T-cell (primary cell): ENCODE measurements around the gene PPP3CA. TPM values are rescaled to one million over a fixed set of nuclear protein-coding genes. Genes with fewer than 3 reads are reported as not detected.

Experiments used
- ATAC-seq, 4 experiments: fragments of 200-7000 bp in 3 of 4; fragments of 150-1000 bp in 1 of 4; cut with Tn5 transposase; replicated peaks in 1 of 4; 1 replicate in 3 of 4; 2 replicates in 1 of 4; pipeline ENCODE4 v1.10.0; 2021; ENCODE audit warnings: moderate library complexity in 3 of 4, mild to moderate bottlenecking in 2 of 4, moderate number of reproducible peaks in 1 of 4
- CTCF ChIA-PET, 2 donors: fragments of 300-600 bp; sonication (Branson Sonifier 250); formaldehyde crosslinking; loops; one replicate each; lab custom pipeline; 2022; ENCODE audit warnings: antibody characterized with exemption in 2 of 2; lab: Charles Lee
- POLR2A ChIA-PET, 2 donors: fragments of 300-600 bp; sonication (Branson Sonifier 250); formaldehyde crosslinking; loops; one replicate each; lab custom pipeline; 2022; ENCODE audit warnings: antibody characterized with exemption in 2 of 2; lab: Charles Lee
- DNase-seq, 35 experiments: peaks; one replicate each; pipeline versions ENCODE4 v3.0.0 to v3.0.0-alpha.2; 2013 to 2023
- H3K27ac ChIP-seq: one replicate; pipeline ENCODE4 v1.5.1; 2013; ENCODE audit warnings: low read length
- H3K27me3 ChIP-seq, 2 experiments: replicated peaks in 1 of 2; 1 replicate in 1 of 2; 2 replicates in 1 of 2; pipeline versions ENCODE4 v1.6.1 to v1.7.0; 2013; ENCODE audit warnings: low read length in 1 of 2, mixed read lengths in 1 of 2; ENCODE audit not compliant: control insufficient read depth in 2 of 2, insufficient read depth in 2 of 2; ENCODE audit errors: extremely low read depth in 1 of 2
- H3K36me3 ChIP-seq, 2 donors: 1 replicate in 1 of 2; 2 replicates in 1 of 2; pipeline versions ENCODE4 v1.6.1 to v1.7.0; 2013; ENCODE audit warnings: low read length in 1 of 2; ENCODE audit not compliant: control insufficient read depth in 2 of 2, insufficient read depth in 1 of 2; ENCODE audit errors: extremely low read depth in 1 of 2
- H3K4me1 ChIP-seq, 2 experiments: 1 replicate in 1 of 2; 2 replicates in 1 of 2; pipeline versions ENCODE4 v1.6.1 to v1.7.0; 2013; ENCODE audit warnings: low read length in 2 of 2, mixed read lengths in 1 of 2; ENCODE audit not compliant: insufficient read depth in 2 of 2, control insufficient read depth in 1 of 2; ENCODE audit errors: extremely low read depth in 1 of 2
- H3K4me3 ChIP-seq, 2 donors: 1 replicate in 1 of 2; 2 replicates in 1 of 2; pipeline versions ENCODE4 v1.5.1 to v1.7.0; 2013; ENCODE audit warnings: mild to moderate bottlenecking in 2 of 2, low read length in 1 of 2, moderate library complexity in 1 of 2; ENCODE audit not compliant: control insufficient read depth in 1 of 2; ENCODE audit errors: extremely low read depth in 1 of 2
- H3K9me3 ChIP-seq: 2 replicates; pipeline ENCODE4 v1.7.0; 2013
- H3K27ac Mint-ChIP-seq, 2 donors: one replicate each; pipeline ENCODE4 v1.8.0; 2020 to 2021; ENCODE audit warnings: mild to moderate bottlenecking in 2 of 2, mixed read lengths in 2 of 2
- H3K27me3 Mint-ChIP-seq, 2 donors: one replicate each; pipeline ENCODE4 v1.8.0; 2021 to 2022; ENCODE audit warnings: mixed read lengths in 2 of 2
- H3K36me3 Mint-ChIP-seq: one replicate; pipeline ENCODE4 v1.8.0; 2021; ENCODE audit warnings: mixed read lengths
- H3K4me1 Mint-ChIP-seq, 3 donors: one replicate each; pipeline ENCODE4 v1.8.0; 2020 to 2022; ENCODE audit warnings: mixed read lengths in 3 of 3, mild to moderate bottlenecking in 1 of 3
- H3K4me3 Mint-ChIP-seq, 3 donors: one replicate each; pipeline ENCODE4 v1.8.0; 2020 to 2022; ENCODE audit warnings: mild to moderate bottlenecking in 3 of 3, mixed read lengths in 3 of 3, moderate library complexity in 3 of 3
- H3K9me3 Mint-ChIP-seq, 3 donors: one replicate each; pipeline ENCODE4 v1.8.0; 2020 to 2022; ENCODE audit warnings: mixed read lengths in 3 of 3
- WGBS: methylation state at CpG from one replicate; pipeline ENCODE4 v1.1.5; 2013; ENCODE audit warnings: missing lambda C conversion rate; ENCODE audit not compliant: insufficient coverage; 5-methylcytosine and 5-hydroxymethylcytosine counted together
- total RNA-seq, 35 experiments: library from RNA in 6 of 35; stranded (reverse) in 6 of 35; fragments of 120-200 nt in 1 of 35; gene quantifications; one replicate each; pipeline versions ENCODE4 v1.2.1 to v1.2.4 and lab custom pipeline; 2013 to 2026

PPP3CA gene
- total RNA-seq, 5 donors from 2014 or later (not counting 1 experiment from before 2014, with no cell fraction given): 28.2 to 35.7 (median 33.5) TPM

DNA sequence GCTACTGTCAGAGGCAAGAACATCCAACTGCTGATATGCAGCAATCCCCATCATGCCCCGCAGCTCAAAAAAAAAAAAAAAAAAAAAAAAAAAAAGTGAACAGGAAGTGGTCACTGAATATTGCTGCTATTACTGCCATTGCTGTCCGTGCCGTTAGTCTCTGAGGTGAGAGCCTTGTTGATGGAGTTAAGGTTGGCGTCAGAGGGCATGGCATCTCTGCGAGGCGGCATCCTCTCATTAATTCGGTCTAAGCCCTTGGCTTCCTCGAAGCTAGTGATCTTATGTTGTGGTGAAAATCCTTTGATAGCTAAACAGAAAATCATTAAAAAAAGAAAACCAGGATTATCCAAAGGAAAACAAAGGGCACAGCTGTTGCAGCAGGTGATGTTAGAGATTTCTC, 321.6 kb downstream of the PPP3CA start:
- H3K9me3 Mint-ChIP-seq: no peaks in the 10 kb centered on the region
- H3K4me3 Mint-ChIP-seq: peak overlapping the region in 1 of 3 donors; percentile 13
- H3K27ac ChIP-seq: no peak overlapping the region
- DNase-seq (no peak), ATAC-seq (no peak)
- H3K4me1 Mint-ChIP-seq: peaks cover 7 to 39% (median 34%) of the 10 kb centered on the region in 3 donors
- POLR2A ChIA-PET: interaction anchor here (0.6 to 0.7 kb wide), 5 partner anchors 15 to 600 kb away, joined by 3 to 5 read pairs (median 3); no protein-coding TSS in a partner anchor
- no peak overlapping the region for H3K4me3 ChIP-seq
- H3K27me3 Mint-ChIP-seq: no peaks in the 10 kb centered on the region
- no peaks in the 10 kb centered on the region for H3K9me3 ChIP-seq
- peaks cover 33% of the 10 kb centered on the region for H3K36me3 Mint-ChIP-seq
- peak overlapping the region in 1 of 2 donors; percentile 22 for H3K27ac Mint-ChIP-seq
- CTCF ChIA-PET: interaction anchor here (0.6 kb wide), 3 partner anchors 9 to 273 kb away, joined by 3 to 13 read pairs (median 5); no protein-coding TSS in a partner anchor
- peaks cover 3 to 4% of the 10 kb centered on the region in 2 donors for H3K36me3 ChIP-seq
- no peaks in the 10 kb centered on the region for H3K27me3 ChIP-seq
- 57% methylated on average over 3 of the region's 8 CpGs for WGBS
- peaks cover 3 to 4% of the 10 kb centered on the region in 2 experiments for H3K4me1 ChIP-seq

DNA sequence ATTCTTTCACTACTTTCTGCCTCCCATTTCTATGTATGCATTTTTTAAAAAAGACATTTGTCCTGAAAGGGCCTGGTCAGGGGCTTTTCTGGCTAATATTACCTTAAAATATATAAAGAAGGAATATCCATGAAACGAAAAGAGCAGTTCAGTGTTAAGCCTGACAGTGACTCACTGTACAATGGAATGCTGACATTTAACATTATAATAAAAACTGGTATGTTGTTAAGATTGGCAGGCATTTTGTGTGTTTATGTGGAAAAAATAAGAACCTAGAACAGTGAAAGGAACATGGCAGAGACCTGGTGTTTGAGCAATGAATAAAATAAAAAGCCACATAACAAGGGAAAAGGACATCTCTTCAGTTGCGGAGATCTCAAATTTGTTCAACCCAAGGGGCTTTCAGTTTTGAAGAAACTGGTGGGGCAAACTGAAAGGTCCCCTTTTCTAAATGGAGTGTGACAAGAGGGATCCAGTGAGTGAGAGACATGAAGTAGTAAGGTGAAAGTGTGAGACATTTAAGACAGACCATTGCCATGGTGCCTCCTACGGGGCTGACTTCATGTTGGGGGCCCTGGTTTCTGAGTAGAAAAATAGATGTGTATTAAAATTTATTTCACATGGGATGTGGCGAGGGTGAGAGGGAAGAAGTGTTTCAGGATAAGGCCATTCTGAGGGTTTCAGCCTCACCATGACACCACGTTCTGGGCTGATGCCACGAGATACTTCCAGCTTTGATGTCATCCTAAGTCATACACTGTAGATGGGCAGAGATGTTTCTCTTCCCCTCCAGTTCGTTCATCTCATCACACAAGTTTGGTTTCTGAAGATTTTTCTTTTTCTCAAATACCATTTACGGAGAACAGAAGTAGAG, 324.9 kb downstream of the PPP3CA start:
- Mint-ChIP-seq H3K4me1 (peaks cover 34 to 56% (median 46%) of the 10 kb centered on the region in 3 donors), H3K27me3 (no peaks in the 10 kb centered on the region), H3K36me3 (peaks cover 30% of the 10 kb centered on the region), H3K9me3 (no peaks in the 10 kb centered on the region), H3K4me3 (no peak overlapping the region), H3K27ac (peak overlapping the region; percentile 56 to 94)
- Histone ChIP-seq H3K27me3 (no peaks in the 10 kb centered on the region), H3K36me3 (peaks cover 3 to 4% of the 10 kb centered on the region in 2 donors), H3K4me3 (no peak overlapping the region), H3K27ac (peak overlapping the region; percentile 4), H3K4me1 (peaks cover 12 to 20% of the 10 kb centered on the region in 2 experiments), H3K9me3 (no peaks in the 10 kb centered on the region)
- ATAC-seq: no peak
- CTCF ChIA-PET: no interaction called here
- POLR2A ChIA-PET: interaction anchor here in 1 of 2 donors (0.6 kb wide), 1 partner anchor 21 kb away, joined by 3 read pairs; no protein-coding TSS in a partner anchor
- WGBS: 89% methylated on average over 1 of the region's 8 CpGs
- DNase-seq: no peak

DNA sequence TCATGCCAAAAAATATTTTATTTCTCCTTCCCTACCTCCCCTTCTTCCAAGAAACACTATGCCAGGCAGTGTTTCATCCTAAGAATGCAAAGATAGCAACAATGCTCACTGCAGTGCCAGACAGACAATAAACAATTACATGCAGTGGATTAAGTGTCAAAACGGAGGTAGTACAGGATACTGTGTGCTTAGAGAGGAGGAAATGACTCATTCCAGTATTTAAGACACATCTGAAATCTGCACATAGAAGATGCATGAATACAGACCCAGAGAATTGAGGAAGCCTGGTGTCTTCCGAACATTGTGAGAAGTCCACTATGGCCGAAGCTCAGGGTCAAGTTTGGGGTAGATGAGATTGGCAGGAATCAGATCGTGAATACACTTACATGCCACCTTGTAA, 326.4 kb downstream of the PPP3CA start:
- ATAC-seq (peak; percentile 72 to 86 (median 82)), DNase-seq (peak in 1 of 35 experiments; percentile 61)
- CTCF ChIA-PET: interaction anchor here in 1 of 2 donors (1.1 kb wide), 1 partner anchor 18 kb away, joined by 3 read pairs; no protein-coding TSS in a partner anchor
- Histone ChIP-seq H3K27ac (peak overlapping the region; percentile 78), H3K4me3 (no peak overlapping the region), H3K9me3 (no peaks in the 10 kb centered on the region), H3K36me3 (peaks cover 0 to 4% of the 10 kb centered on the region in 2 donors), H3K4me1 (peaks cover 12 to 25% of the 10 kb centered on the region in 2 experiments), H3K27me3 (no peaks in the 10 kb centered on the region)
- peak overlapping the region; percentile 90 to 94 for H3K27ac Mint-ChIP-seq
- no peaks in the 10 kb centered on the region for H3K9me3 Mint-ChIP-seq
- H3K36me3 Mint-ChIP-seq: peaks cover 18% of the 10 kb centered on the region
- peaks cover 39 to 64% (median 54%) of the 10 kb centered on the region in 3 donors for H3K4me1 Mint-ChIP-seq
- H3K27me3 Mint-ChIP-seq: no peaks in the 10 kb centered on the region
- POLR2A ChIA-PET: no interaction called here
- H3K4me3 Mint-ChIP-seq: peak overlapping the region; percentile 31 to 64 (median 55)
- WGBS: 0% methylated on average over 2 of the region's 4 CpGs

DNA sequence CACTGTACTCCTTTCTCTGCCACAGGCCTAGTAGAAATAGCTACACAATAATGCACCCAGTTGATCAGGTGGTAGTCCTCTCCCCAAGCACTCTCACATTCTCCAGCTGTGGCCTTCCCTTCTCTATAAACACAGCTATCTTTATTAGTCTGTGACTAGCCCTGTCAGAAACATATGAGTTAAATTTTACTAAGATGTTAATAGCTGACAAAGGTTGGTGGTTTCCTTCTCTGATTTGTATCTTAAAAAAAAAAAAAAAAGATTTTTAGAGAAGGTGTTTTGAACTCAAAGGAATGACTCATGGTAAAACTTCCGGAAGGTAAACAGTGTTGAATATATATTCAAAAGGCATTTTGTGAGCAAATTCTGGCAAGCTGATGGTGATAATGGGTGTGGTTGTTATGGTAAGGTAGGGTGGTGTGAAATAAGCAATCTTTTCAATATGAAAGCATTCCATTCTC, 327.4 kb downstream of the PPP3CA start:
- ChIA-PET POLR2A (interaction anchor here (0.5 to 0.7 kb wide), 4 partner anchors 15 to 623 kb away, joined by 4 to 7 read pairs (median 5); no protein-coding TSS in a partner anchor), CTCF (interaction anchor here (0.7 to 1.3 kb wide), 5 partner anchors 9 to 640 kb away, joined by 3 to 9 read pairs (median 5); no protein-coding TSS in a partner anchor)
- Mint-ChIP-seq H3K4me3 (peak overlapping the region; percentile 40 to 57 (median 55)), H3K27ac (peak overlapping the region; percentile 76 to 94), H3K27me3 (no peaks in the 10 kb centered on the region), H3K9me3 (no peaks in the 10 kb centered on the region), H3K4me1 (peaks cover 39 to 62% (median 53%) of the 10 kb centered on the region in 3 donors), H3K36me3 (peaks cover 12% of the 10 kb centered on the region)
- Histone ChIP-seq H3K4me3 (no peak overlapping the region), H3K27me3 (no peaks in the 10 kb centered on the region), H3K4me1 (peaks cover 12 to 25% of the 10 kb centered on the region in 2 experiments), H3K27ac (peak overlapping the region; percentile 78), H3K36me3 (peaks cover 0 to 4% of the 10 kb centered on the region in 2 donors), H3K9me3 (no peaks in the 10 kb centered on the region)
- ATAC-seq: peak; percentile 77 to 81 (median 80)
- 0% methylated on average over 1 of the region's 1 CpG for whole genome bisulfite sequencing
- DNase-seq: peak in 12 of 35 experiments; percentile 5 to 74 (median 22)

DNA sequence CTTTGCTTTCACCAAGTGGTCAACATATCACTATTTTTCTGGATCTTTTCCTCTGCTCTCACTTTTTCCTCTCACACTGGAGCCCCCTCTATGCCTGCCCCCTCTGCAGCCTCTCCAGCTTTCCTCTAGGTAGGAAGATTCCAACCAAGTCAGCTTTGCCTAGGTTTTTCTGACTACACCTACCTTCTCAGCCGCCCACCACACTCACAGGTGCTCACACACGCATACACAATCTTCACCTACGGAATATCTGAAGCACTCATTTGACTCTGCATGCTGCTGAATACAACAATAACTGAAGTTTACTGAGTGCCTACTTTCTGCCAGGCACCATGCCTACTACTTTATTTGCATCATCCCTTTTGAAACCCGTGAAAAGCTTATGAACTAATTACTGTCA, 328.0 kb downstream of the PPP3CA start:
- Mint-ChIP-seq H3K27ac (peak overlapping the region; percentile 76 to 94), H3K9me3 (no peaks in the 10 kb centered on the region), H3K27me3 (no peaks in the 10 kb centered on the region), H3K36me3 (peaks cover 12% of the 10 kb centered on the region), H3K4me3 (peak overlapping the region; percentile 40 to 57 (median 55)), H3K4me1 (peaks cover 39 to 67% (median 53%) of the 10 kb centered on the region in 3 donors)
- WGBS: 67% methylated on average over 3 of the region's 4 CpGs
- Histone ChIP-seq H3K4me1 (peaks cover 12 to 25% of the 10 kb centered on the region in 2 experiments), H3K36me3 (peaks cover 0 to 4% of the 10 kb centered on the region in 2 donors), H3K9me3 (no peaks in the 10 kb centered on the region), H3K4me3 (no peak overlapping the region), H3K27ac (peak overlapping the region; percentile 78), H3K27me3 (no peaks in the 10 kb centered on the region)
- ATAC-seq (no peak), DNase-seq (peak in 1 of 35 experiments; percentile 14)
- ChIA-PET POLR2A (interaction anchor here (0.6 to 0.7 kb wide), 4 partner anchors 27 to 659 kb away, joined by 3 to 7 read pairs (median 5); no protein-coding TSS in a partner anchor), CTCF (interaction anchor here (0.6 to 1.3 kb wide), 5 partner anchors 9 to 639 kb away, joined by 3 to 9 read pairs (median 5); no protein-coding TSS in a partner anchor)
